Esophagus muscularis mucosa (tissue), 3 donors: ENCODE data around the gene FMOD.

ENCODE experiments used
- POLR2AphosphoS5 ChIP-seq, 2 donors: sonication (generic); formaldehyde crosslinking; IDR thresholded peaks; one replicate each; pipeline ENCODE4 v1.6.1; 2017; ENCODE audit warnings: antibody characterized with exemption in 2 of 2
- TF ChIP-seq, protein P1 (sequence below), 3 experiments: fragments of 200-600 bp in 2 of 3; fragments of 450-650 bp in 1 of 3; sonication (generic) in 2 of 3; IDR thresholded peaks; one replicate each; pipeline ENCODE4 v1.5.1; 2017 to 2019; ENCODE audit warnings: antibody characterized with exemption in 3 of 3, mild to moderate bottlenecking in 2 of 3, moderate library complexity in 1 of 3

- TF ChIP-seq, protein P1, sequence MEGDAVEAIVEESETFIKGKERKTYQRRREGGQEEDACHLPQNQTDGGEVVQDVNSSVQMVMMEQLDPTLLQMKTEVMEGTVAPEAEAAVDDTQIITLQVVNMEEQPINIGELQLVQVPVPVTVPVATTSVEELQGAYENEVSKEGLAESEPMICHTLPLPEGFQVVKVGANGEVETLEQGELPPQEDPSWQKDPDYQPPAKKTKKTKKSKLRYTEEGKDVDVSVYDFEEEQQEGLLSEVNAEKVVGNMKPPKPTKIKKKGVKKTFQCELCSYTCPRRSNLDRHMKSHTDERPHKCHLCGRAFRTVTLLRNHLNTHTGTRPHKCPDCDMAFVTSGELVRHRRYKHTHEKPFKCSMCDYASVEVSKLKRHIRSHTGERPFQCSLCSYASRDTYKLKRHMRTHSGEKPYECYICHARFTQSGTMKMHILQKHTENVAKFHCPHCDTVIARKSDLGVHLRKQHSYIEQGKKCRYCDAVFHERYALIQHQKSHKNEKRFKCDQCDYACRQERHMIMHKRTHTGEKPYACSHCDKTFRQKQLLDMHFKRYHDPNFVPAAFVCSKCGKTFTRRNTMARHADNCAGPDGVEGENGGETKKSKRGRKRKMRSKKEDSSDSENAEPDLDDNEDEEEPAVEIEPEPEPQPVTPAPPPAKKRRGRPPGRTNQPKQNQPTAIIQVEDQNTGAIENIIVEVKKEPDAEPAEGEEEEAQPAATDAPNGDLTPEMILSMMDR (IDR thresholded peaks at IDR 0.05): no peak
- TF ChIP-seq POLR2AphosphoS5 (IDR thresholded peaks at IDR 0.05): no peak
Measured at GRCh38 chr1:203349773-203350524, 973 bp downstream of the FMOD start.
